Chondrocyte (in vitro differentiated cells): Measurements from ENCODE around the gene CHIC2. TPM values are rescaled to one million over a fixed set of nuclear protein-coding genes. Genes with fewer than 3 reads are reported as not detected.

Experiments used
- DNase-seq: peaks from one replicate; pipeline ENCODE4 v3.0.0; 2021; ENCODE audit warnings: mixed read lengths, low spot score
- H3K27ac Mint-ChIP-seq: one replicate; pipeline ENCODE4 v1.8.0; 2021; ENCODE audit warnings: mild to moderate bottlenecking, moderate library complexity, mixed read lengths; ENCODE audit not compliant: unreplicated experiment
- H3K27me3 Mint-ChIP-seq: 2 replicates; pipeline ENCODE4 v1.8.0; 2021; ENCODE audit warnings: low read depth, mixed read lengths
- H3K36me3 Mint-ChIP-seq: 2 replicates; pipeline ENCODE4 v1.8.0; 2021; ENCODE audit warnings: low read depth, mixed read lengths
- H3K4me1 Mint-ChIP-seq: 2 replicates; pipeline ENCODE4 v1.8.0; 2021; ENCODE audit warnings: low read depth, mild to moderate bottlenecking, mixed read lengths
- H3K4me3 Mint-ChIP-seq: one replicate; pipeline ENCODE4 v1.8.0; 2021; ENCODE audit warnings: mild to moderate bottlenecking, moderate library complexity, mixed read lengths; ENCODE audit not compliant: unreplicated experiment
- H3K9me3 Mint-ChIP-seq: 2 replicates; pipeline ENCODE4 v1.8.0; 2021; ENCODE audit warnings: low read depth, mixed read lengths
- CTCF ChIP-seq: fragments of 200-600 bp; sonication (generic); IDR thresholded peaks from 2 replicates; pipeline ENCODE4 v1.5.0; 2021; ENCODE audit warnings: antibody characterized with exemption, mild to moderate bottlenecking, moderate library complexity
- total RNA-seq: library from RNA; stranded (reverse); gene quantifications from 3 replicates; pipeline ENCODE4 v1.2.1, GENCODE V29; 2021

CHIC2 gene
- total RNA-seq, 1 donor from 2014 or later, result 38.5 TPM

DNA sequence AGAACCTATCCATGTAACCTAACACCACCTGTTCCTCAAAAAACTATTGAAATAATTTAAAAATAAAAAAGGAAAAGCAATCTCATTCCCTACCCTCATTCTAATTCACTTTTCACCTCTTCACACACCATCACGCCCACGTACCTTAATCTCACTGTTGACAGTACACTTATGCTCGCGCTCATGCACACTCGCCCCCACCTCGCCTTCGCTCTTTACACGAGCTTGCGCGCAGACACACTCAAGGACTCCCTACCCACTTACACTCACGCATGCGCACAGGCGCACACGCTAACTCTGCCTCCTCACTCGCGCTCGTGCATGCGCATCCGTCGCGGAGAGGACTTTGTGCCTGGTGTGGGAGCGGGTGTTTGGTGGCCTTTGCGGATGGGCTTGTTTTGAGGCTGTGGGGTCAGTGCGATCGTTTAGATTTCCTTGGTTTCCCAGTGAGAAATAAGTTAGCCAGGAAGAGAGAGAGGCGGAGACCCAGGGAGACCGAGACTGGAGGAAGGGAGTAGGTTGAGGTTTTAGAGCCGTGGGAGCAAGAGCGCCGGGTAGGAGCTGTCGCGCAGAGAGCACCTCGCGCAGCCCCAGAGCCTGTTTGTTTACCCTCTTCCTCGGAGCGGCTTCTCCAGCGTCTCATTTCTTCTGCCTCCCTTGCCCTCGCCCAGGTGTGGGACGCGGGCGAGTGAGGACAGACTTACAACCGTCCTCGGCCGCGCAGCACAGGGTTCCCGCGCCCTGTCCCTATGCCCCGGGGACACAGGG is 27.4 kb upstream of the CHIC2 start:
- TF ChIP-seq CTCF, result no peak
- peak; percentile 92 for DNase-seq
- Mint-ChIP-seq H3K9me3 (no peaks in the 10 kb centered on the region), H3K4me3 (peak overlapping the region; percentile 99), H3K4me1 (peaks cover 16% of the 10 kb centered on the region), H3K27me3 (peaks cover 15% of the 10 kb centered on the region), H3K36me3 (peaks cover 2% of the 10 kb centered on the region), H3K27ac (peak overlapping the region; percentile 90)

- no peak for TF ChIP-seq CTCF
- no peaks in the 10 kb centered on the region for H3K36me3 Mint-ChIP-seq
- H3K27me3 Mint-ChIP-seq, result peaks cover 7% of the 10 kb centered on the region
- no peak for DNase-seq
- no peaks in the 10 kb centered on the region for H3K9me3 Mint-ChIP-seq
- peak overlapping the region; percentile 99 for H3K4me3 Mint-ChIP-seq
- H3K27ac Mint-ChIP-seq, result peak overlapping the region; percentile 90
- peaks cover 16% of the 10 kb centered on the region for H3K4me1 Mint-ChIP-seq
Measured at GRCh38 chr4:54090804-54091623, 26.6 kb upstream of the CHIC2 start.

GRCh38 chr4:54090404-54090803 is 26.0 kb upstream of the CHIC2 start:
- no peak for DNase-seq
- H3K4me1 Mint-ChIP-seq, result peaks cover 19% of the 10 kb centered on the region
- H3K27ac Mint-ChIP-seq, result no peak overlapping the region
- H3K9me3 Mint-ChIP-seq, result no peaks in the 10 kb centered on the region
- no peaks in the 10 kb centered on the region for H3K36me3 Mint-ChIP-seq
- H3K4me3 Mint-ChIP-seq, result no peak overlapping the region
- peaks cover 4% of the 10 kb centered on the region for H3K27me3 Mint-ChIP-seq
- TF ChIP-seq CTCF, result no peak

DNA sequence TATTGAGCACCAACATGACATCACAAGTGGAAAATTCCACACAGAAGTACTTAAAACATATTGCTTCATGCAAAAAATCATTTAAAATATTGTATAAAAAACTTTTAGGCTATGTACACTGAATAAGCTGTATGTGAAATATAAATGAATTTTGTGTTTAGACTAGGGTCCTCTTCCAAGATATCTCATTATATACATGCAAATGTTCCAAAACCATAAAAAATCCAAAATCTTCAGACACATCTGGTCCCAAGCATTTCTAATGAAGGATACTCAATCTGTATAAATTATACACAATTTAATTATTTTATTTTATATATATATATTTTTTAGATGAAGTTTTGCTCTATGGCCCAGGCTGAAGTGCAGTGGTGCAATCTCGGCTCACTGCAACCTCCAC is 25.5 kb upstream of the CHIC2 start:
- TF ChIP-seq CTCF, result no peak
- no peak for DNase-seq
- Mint-ChIP-seq H3K4me1 (peaks cover 24% of the 10 kb centered on the region), H3K9me3 (no peaks in the 10 kb centered on the region), H3K27me3 (peaks cover 2% of the 10 kb centered on the region), H3K4me3 (no peak overlapping the region), H3K27ac (no peak overlapping the region), H3K36me3 (no peaks in the 10 kb centered on the region)

- no peak for TF ChIP-seq CTCF
- no peak for DNase-seq
- Mint-ChIP-seq H3K27me3 (no peaks in the 10 kb centered on the region), H3K9me3 (no peaks in the 10 kb centered on the region), H3K27ac (peak overlapping the region; percentile 20), H3K36me3 (no peaks in the 10 kb centered on the region), H3K4me1 (peaks cover 35% of the 10 kb centered on the region), H3K4me3 (no peak overlapping the region)
Measured at GRCh38 chr4:54085284-54085683, 20.9 kb upstream of the CHIC2 start.
